HL-60/S4 treated with phorbol 12-myristate 13-acetate at 8.2 ng/mL for 4 days and 3 days (cell line): ENCODE measurements around the gene MSL3.

Experiments used
- in situ Hi-C: fragments of 300-500 bp; cut with MboI; formaldehyde crosslinking; loops from 2 replicates; pipeline ENCODE4 v1.15.0; 2022; ENCODE audit warnings: low sequenced_read_pairs

MSL3 gene

DNA sequence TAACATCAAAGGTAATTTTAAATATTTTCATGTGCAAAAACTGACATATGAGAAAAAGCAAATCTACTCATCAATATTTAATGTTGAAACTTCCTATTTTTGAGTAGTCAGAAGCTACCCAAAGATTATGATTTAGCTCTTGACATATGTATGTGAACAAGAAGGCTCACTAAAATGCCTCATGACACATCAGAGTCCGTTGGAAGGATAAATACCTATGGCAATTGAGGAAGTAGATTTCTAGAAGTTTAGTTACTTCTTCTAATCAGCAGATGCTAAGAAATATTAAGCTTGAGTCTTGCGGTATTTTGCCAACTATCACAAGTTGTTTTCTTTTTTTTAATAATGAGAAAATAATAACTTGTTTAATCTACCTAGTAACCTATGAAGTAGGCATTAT is 55.3 kb downstream of the MSL3 start:
- in situ Hi-C loops, result no loop called here
